Omental fat pad (tissue), 4 donors: ENCODE data around the gene RRP12. TPM values are rescaled to one million over a fixed set of nuclear protein-coding genes. Genes with fewer than 3 reads are reported as not detected.

Source experiments
- ATAC-seq: fragments of 150-250 bp; one replicate; pipeline ENCODE4 v1.9.1; 2016; ENCODE audit warnings: mild to moderate bottlenecking, moderate library complexity; ENCODE audit not compliant: low FRiP score
- DNase-seq: peaks from one replicate; pipeline ENCODE4 v3.0.0-alpha.2; 2019; ENCODE audit warnings: low spot score
- total RNA-seq, 4 donors: library from RNA; depleted of rRNA; stranded (reverse); fragments of >200 nt; gene quantifications; one replicate each; pipeline ENCODE4 v1.1.0, GENCODE V29; 2016
- TF ChIP-seq, protein P1 (sequence below), 3 donors: fragments of 450-650 bp; IDR thresholded peaks; one replicate each; pipeline ENCODE4 v1.5.1; 2016 to 2017; ENCODE audit warnings: antibody characterized with exemption in 3 of 3, mild to moderate bottlenecking in 3 of 3, moderate library complexity in 2 of 3

The RRP12 gene
- total RNA-seq, 4 donors from 2014 or later = 14.2 to 89.3 (median 18.7) TPM

GRCh38 chr10:97321804-97322190 is 79.3 kb downstream of the RRP12 start:
- no peak for DNase-seq
- TF ChIP-seq, protein P1, sequence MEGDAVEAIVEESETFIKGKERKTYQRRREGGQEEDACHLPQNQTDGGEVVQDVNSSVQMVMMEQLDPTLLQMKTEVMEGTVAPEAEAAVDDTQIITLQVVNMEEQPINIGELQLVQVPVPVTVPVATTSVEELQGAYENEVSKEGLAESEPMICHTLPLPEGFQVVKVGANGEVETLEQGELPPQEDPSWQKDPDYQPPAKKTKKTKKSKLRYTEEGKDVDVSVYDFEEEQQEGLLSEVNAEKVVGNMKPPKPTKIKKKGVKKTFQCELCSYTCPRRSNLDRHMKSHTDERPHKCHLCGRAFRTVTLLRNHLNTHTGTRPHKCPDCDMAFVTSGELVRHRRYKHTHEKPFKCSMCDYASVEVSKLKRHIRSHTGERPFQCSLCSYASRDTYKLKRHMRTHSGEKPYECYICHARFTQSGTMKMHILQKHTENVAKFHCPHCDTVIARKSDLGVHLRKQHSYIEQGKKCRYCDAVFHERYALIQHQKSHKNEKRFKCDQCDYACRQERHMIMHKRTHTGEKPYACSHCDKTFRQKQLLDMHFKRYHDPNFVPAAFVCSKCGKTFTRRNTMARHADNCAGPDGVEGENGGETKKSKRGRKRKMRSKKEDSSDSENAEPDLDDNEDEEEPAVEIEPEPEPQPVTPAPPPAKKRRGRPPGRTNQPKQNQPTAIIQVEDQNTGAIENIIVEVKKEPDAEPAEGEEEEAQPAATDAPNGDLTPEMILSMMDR (IDR thresholded peaks at IDR 0.05) = no peak
- no peak for ATAC-seq

- ATAC-seq (no peak), DNase-seq (no peak)
- TF ChIP-seq, protein P1 (IDR thresholded peaks at IDR 0.05) = no peak
Measured at GRCh38 chr10:97321032-97321803, 79.9 kb downstream of the RRP12 start.

- ATAC-seq (peak; percentile 19), DNase-seq (no peak)
- TF ChIP-seq, protein P1 (IDR thresholded peaks at IDR 0.05) = no peak
Measured at GRCh38 chr10:97320480-97321031, 80.6 kb downstream of the RRP12 start.

DNA sequence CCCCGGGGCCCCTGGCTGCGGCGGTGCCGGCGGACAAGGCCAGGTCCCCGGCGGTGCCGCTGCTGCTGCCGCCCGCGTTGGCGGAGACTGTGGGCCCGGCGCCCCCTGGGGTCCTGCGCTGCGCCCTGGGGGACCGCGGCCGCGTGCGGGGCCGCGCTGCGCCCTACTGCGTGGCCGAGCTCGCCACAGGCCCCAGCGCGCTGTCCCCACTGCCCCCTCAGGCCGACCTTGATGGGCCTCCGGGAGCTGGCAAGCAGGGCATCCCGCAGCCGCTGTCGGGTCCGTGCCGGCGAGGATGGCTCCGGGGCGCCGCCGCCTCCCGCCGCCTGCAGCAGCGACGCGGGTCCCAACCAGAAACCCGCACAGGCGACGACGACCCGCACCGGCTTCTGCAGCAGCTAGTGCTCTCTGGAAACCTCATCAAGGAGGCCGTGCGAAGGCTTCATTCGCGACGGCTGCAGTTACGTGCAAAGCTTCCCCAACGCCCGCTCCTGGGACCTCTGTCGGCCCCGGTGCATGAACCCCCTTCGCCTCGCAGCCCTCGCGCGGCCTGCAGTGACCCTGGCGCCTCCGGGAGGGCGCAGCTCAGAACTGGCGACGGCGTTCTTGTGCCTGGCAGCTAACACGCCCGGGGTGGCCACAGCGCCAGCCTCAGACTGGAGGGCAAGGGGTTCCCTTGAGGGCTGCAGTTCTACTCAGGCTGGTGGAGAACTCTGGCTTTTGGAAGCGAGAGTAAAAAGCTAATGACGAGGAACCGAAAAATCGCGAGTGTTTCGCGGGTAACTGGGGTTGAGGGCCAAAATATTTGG is 81.3 kb downstream of the RRP12 start:
- no peak for DNase-seq
- ATAC-seq = peak; percentile 11
- TF ChIP-seq, protein P1 (IDR thresholded peaks at IDR 0.05) = no peak

DNA sequence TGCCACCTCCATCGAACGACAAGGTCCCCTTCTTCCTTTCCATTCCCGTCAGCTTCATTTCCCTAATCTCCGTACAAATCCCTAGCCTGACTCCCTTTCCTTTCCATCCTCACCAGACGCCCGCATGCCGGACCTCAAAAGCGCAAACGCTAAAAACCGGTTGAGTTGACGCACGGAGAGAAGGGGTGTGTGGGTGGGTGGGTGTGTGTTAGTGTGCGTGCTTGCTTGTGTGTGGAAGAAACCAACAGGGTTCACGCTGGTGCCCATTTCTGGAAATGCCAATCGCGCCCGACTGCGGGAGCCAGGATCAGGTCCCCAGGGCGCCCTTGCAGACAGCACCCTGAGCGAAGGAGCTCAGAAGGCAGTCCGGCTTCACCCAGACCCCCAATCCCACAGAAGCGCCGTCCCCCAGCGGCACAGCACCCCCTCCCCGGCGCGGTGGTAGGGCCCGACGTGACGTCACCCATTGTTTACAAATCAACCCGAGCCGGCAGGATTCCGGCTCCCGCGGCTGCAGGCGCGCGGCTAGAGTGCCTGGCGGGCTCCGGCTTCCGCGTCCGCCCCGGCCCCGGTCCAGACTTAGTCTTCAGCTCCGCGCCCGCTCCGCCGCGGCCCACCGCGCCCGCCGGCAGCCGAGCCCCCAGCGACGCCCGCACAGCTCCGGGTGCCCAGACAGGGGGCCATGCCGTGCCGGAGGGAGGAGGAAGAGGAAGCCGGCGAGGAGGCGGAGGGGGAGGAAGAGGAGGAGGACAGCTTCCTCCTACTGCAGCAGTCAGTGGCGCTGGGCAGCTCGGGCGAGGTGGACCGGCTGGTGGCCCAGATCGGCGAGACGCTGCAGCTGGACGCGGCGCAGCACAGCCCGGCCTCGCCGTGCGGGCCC is 82.1 kb downstream of the RRP12 start, which contains the start of gene FRAT1:
TSS of gene FRAT1 (plus strand) at position 500 of the 880 bp plus-strand sequence. CDS start at position 683, 183 bp downstream.
- DNase-seq (peak; percentile 87), ATAC-seq (peak; percentile 94)
- TF ChIP-seq, protein P1 (IDR thresholded peaks at IDR 0.05) = no peak

DNA sequence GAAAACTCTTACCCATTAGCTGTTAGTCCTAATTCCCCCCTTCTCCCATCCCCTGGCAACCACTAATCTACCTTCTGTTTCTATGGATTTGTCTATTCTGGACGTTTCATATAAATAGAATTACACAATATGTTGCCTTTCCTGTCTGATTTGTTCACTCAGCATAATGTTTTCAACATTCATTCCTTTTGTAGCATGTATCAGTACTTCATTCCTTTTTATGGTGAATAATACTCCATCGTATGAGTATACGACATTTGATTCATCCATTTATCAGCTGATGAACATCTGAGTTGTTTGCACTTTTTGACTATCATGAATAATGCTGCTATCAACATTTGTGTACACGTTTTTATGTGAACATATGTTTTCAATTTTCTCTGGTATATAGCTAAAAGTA is 86.5 kb downstream of the RRP12 start:
- no peak for DNase-seq
- ATAC-seq = no peak
- TF ChIP-seq, protein P1 (IDR thresholded peaks at IDR 0.05) = no peak
